ENCODE measurements around the gene MSRB1. TPM values are rescaled to one million over a fixed set of nuclear protein-coding genes. Genes with fewer than 3 reads are reported as not detected.

Gene MSRB1
- total and polyA plus RNA-seq, 11 donors = 12.4 to 70.2 (median 33.7) TPM

DNA sequence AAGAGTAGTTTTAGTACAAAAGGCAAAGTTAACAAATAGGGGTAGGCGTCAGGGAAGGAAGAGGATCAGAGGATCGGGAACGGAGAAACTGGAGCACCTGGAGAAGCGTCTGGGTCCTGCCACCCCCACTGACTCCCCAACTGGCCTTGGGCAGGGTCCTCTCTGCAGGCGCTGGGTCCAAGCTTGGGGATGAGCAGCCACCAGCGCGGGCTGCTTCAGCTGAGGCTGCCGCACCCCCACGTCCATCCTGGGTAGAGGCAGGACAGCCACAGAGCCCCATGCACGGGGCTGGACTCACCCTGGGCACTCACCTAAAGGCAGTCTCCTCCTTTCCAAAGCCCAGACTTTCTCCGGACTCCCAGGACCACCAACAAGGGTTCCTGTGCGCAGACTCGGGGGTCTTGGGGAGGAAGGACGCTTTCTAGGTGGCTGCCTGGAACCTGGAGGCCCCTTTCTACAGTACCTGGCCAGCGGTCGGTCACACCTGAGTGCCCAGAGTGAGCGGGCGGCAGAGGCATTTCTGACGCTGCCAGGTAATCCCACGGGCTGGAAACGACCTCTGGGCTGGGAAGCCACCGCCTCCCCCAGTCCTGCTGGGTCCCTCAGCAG is 25.8 kb downstream of the MSRB1 start:
- H3K36me3 ChIP-seq = no peaks in the 10 kb centered on the region

DNA sequence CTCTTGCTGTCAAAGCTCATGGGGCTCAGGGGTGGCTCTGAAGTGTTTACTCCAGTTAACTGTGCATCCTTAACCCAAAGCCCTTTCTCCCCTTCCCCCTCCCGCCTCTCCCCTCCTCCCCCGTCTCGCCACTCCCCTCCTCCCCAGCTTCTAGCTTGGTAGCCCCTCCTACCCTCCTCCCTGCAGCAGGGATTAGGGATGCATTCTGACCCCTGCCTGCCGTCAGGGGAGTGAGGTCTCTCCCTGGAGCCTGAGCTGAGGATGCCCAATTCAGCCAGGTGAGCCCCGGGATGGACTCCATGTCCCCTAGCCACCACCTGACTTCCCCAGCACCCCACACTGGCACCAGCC is 26.4 kb downstream of the MSRB1 start:
- peaks cover 0 to 14% (median 0%) of the 10 kb centered on the region in 12 donors for H3K4me1 ChIP-seq
- H3K27ac ChIP-seq = no peak overlapping the region
- ATAC-seq = no peak
- intact Hi-C loops (cut with DNase I) = loop anchor here in 1 of 10 donors (5.0 kb wide), 1 partner anchor 44 kb away; the partner anchor contains the start of gene MEIOB
- no peak for DNase-seq
- H3K9me3 ChIP-seq = no peaks in the 10 kb centered on the region
- no peak overlapping the region for H3K4me3 ChIP-seq
- no peaks in the 10 kb centered on the region for H3K36me3 ChIP-seq
- no peak for TF ChIP-seq POLR2A (IDR thresholded peaks at IDR 0.05)
- TF ChIP-seq, protein P1, sequence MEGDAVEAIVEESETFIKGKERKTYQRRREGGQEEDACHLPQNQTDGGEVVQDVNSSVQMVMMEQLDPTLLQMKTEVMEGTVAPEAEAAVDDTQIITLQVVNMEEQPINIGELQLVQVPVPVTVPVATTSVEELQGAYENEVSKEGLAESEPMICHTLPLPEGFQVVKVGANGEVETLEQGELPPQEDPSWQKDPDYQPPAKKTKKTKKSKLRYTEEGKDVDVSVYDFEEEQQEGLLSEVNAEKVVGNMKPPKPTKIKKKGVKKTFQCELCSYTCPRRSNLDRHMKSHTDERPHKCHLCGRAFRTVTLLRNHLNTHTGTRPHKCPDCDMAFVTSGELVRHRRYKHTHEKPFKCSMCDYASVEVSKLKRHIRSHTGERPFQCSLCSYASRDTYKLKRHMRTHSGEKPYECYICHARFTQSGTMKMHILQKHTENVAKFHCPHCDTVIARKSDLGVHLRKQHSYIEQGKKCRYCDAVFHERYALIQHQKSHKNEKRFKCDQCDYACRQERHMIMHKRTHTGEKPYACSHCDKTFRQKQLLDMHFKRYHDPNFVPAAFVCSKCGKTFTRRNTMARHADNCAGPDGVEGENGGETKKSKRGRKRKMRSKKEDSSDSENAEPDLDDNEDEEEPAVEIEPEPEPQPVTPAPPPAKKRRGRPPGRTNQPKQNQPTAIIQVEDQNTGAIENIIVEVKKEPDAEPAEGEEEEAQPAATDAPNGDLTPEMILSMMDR (IDR thresholded peaks at IDR 0.05) = no peak
- WGBS, 4 donors = 5 to 8% (median 7%) methylated on average over 4 to 5 of the region's 5 CpGs
- H3K27me3 ChIP-seq = peaks cover 32 to 78% (median 68%) of the 10 kb centered on the region in 9 donors

More for the DNA sequence above, 25.8 kb downstream of the MSRB1 start:
- H3K27ac ChIP-seq = no peak overlapping the region
- no peak overlapping the region for H3K4me3 ChIP-seq
- intact Hi-C loops (cut with DNase I) = loop anchor here in 1 of 10 donors (5.0 kb wide), 1 partner anchor 45 kb away; the partner anchor contains the start of gene MEIOB
- 0 to 7% (median 6%) methylated on average over 5 to 22 of the region's 22 CpGs for WGBS, 4 donors
- TF ChIP-seq, protein P1 (IDR thresholded peaks at IDR 0.05) = no peak
- H3K9me3 ChIP-seq = no peaks in the 10 kb centered on the region
- peaks cover 0 to 14% (median 0%) of the 10 kb centered on the region in 12 donors for H3K4me1 ChIP-seq
- peaks cover 32 to 84% (median 74%) of the 10 kb centered on the region in 9 donors for H3K27me3 ChIP-seq
- DNase-seq (no peak), ATAC-seq (no peak)

DNA sequence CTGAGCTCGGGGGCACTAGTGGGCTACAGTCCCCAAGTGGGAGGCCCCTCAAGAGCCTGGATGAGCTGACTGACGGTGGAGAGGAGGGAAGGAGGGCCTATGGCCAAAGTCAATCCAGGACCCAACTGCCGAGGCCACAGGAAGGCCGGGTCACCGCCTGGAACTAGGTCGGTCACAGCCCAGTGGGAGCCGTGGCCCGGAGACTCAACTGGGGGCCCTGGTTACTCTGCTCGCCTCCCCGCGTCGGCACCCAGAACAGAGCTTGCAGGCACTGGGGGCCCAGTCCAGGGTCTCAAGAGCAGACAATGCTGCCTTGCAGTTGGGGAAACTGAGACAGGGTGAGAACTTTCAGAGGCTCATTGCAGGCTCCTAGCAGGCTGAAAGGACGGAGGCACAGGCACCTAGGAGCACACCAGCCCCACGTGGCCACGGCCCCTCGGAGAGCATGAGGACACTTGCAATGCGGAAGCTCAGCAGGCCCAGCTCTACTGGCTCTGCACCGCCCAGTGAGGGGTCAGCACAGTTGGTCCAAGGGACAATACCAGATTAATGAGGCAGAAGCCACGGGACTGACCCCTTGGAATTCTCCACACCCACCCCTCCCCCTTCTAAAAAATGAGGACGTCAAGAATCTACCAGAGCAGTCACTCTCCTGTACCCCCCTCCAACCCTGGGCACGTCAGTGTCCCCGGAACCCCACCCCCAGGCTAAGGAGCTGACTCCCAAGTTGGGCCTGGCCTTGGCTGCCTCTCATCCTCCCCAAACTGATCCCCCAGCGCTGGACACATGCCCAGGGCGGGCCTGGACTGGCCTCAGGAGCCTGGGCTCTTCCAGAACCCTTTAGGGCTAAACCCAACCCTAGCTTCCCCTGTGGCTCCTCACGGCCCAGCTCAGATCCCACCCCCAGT is 27.0 kb downstream of the MSRB1 start:
- H3K27me3 ChIP-seq = peaks cover 32 to 72% (median 62%) of the 10 kb centered on the region in 9 donors
- intact Hi-C loops (cut with DNase I) = loop anchor here in 1 of 10 donors (5.0 kb wide), 1 partner anchor 44 kb away; the partner anchor contains the start of gene MEIOB
- TF ChIP-seq, protein P1 (IDR thresholded peaks at IDR 0.05) = no peak
- TF ChIP-seq POLR2A (IDR thresholded peaks at IDR 0.05) = no peak
- no peaks in the 10 kb centered on the region for H3K9me3 ChIP-seq
- no peak for ATAC-seq
- peaks cover 0 to 14% (median 0%) of the 10 kb centered on the region in 12 donors for H3K4me1 ChIP-seq
- no peak for DNase-seq
- 58 to 63% (median 59%) methylated on average over 11 to 25 of the region's 25 CpGs for WGBS, 4 donors
- H3K4me3 ChIP-seq = no peak overlapping the region
- no peak overlapping the region for H3K27ac ChIP-seq
- no peaks in the 10 kb centered on the region for H3K36me3 ChIP-seq

DNA sequence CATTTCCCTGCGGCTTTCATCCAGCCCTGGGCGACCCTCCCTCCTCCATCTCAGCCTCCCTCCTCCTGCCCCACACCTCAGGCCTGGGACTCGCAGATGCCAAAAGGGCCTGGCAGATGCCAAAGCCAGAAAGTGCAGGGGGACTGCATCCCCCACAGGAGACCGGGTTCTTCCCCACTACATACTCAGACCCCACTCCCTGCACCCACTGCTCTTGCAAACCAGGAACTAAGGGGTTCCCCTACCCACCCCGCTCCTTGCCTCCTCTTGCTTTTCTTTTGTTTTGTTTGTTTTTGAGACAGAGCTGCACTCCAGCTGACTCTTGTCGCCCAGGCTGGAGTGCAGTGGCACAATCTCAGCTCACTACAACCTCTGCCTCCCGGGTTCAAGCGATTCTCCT is 28.0 kb downstream of the MSRB1 start:
- WGBS, 4 donors = 44 to 50% (median 49%) methylated on average over 8 of the region's 8 CpGs
- no peak overlapping the region for H3K27ac ChIP-seq
- DNase-seq (no peak), ATAC-seq (no peak)
- H3K4me3 ChIP-seq = no peak overlapping the region
- intact Hi-C loops (cut with DNase I) = loop anchor here in 2 of 10 donors (5.0 kb wide), 2 partner anchors 38 to 43 kb away; partner anchors contain the start of gene MEIOB (in 1 of the 2)
- peaks cover 27 to 71% (median 55%) of the 10 kb centered on the region in 9 donors for H3K27me3 ChIP-seq
- H3K9me3 ChIP-seq = no peaks in the 10 kb centered on the region
- H3K4me1 ChIP-seq = peaks cover 0 to 14% (median 0%) of the 10 kb centered on the region in 12 donors
- no peak for TF ChIP-seq POLR2A (IDR thresholded peaks at IDR 0.05)
- TF ChIP-seq, protein P1 (IDR thresholded peaks at IDR 0.05) = no peak
- H3K36me3 ChIP-seq = no peaks in the 10 kb centered on the region
